Smooth muscle cell (in vitro differentiated cells): Measurements from ENCODE around the gene QRFPR. TPM values are rescaled to one million over a fixed set of nuclear protein-coding genes. Genes with fewer than 3 reads are reported as not detected.

Experiments
- DNase-seq: peaks from one replicate; lab custom pipeline; 2025; ENCODE audit not compliant: unreplicated experiment; lab: John Stamatoyannopoulos, UW
- H2AFZ ChIP-seq: fragments of 200-600 bp; sonication (generic); 2 replicates; pipeline ENCODE4 v1.6.0; 2016; ENCODE audit warnings: antibody characterized with exemption, low read depth, mild to moderate bottlenecking
- H3F3A ChIP-seq: fragments of 200-600 bp; sonication (generic); 2 replicates; pipeline ENCODE4 v1.6.0; 2017; ENCODE audit warnings: antibody characterized with exemption, low read depth
- H3K27ac ChIP-seq: fragments of 200-600 bp; sonication (generic); 2 replicates; pipeline ENCODE4 v1.5.1; 2016; ENCODE audit warnings: low read depth, mild to moderate bottlenecking
- H3K27me3 ChIP-seq: fragments of 200-600 bp; sonication (generic); 2 replicates; pipeline ENCODE4 v1.6.1; 2016; ENCODE audit warnings: low read depth, mild to moderate bottlenecking
- H3K36me3 ChIP-seq: fragments of 200-600 bp; sonication (generic); 2 replicates; pipeline ENCODE4 v1.5.1; 2016; ENCODE audit warnings: low read depth
- H3K4me1 ChIP-seq: fragments of 200-600 bp; sonication (generic); 2 replicates; pipeline ENCODE4 v1.5.1; 2016; ENCODE audit warnings: low read depth
- H3K4me2 ChIP-seq: fragments of 200-600 bp; sonication (generic); 2 replicates; pipeline ENCODE4 v1.6.0; 2016; ENCODE audit warnings: mild to moderate bottlenecking
- H3K4me3 ChIP-seq: fragments of 200-600 bp; sonication (generic); 2 replicates; pipeline ENCODE4 v1.5.1; 2016; ENCODE audit warnings: mild to moderate bottlenecking
- H3K79me2 ChIP-seq: fragments of 200-600 bp; sonication (generic); 2 replicates; pipeline ENCODE4 v1.6.0; 2016; ENCODE audit warnings: low read depth, mild to moderate bottlenecking
- H3K9ac ChIP-seq: fragments of 200-600 bp; sonication (generic); 2 replicates; pipeline ENCODE4 v1.6.0; 2016; ENCODE audit warnings: low read depth
- H3K9me3 ChIP-seq: fragments of 200-600 bp; sonication (generic); replicated peaks from 2 replicates; pipeline ENCODE4 v1.5.1; 2016; ENCODE audit warnings: low read depth
- H4K20me1 ChIP-seq: fragments of 200-600 bp; sonication (generic); 2 replicates; pipeline ENCODE4 v1.6.0; 2016; ENCODE audit warnings: low read depth
- WGBS: methylation state at CpG from one replicate; pipeline ENCODE4 v1.1.7; 2016; ENCODE audit warnings: low lambda C conversion rate; 5-methylcytosine and 5-hydroxymethylcytosine counted together
- polyA plus RNA-seq: library from polyadenylated mRNA; unstranded; fragments of >200 nt; fragmentation: Nextera tagmentation; extraction: Ambion mirVana; gene quantifications from 2 replicates; pipeline ENCODE4 v1.2.1, GENCODE V29; 2016
- small RNA-seq: library from RNA; depleted of rRNA; stranded (forward); fragments of <200 nt; gene quantifications from one replicate; pipeline ENCODE3, GENCODE V24; 2014
- total RNA-seq: library from RNA; depleted of rRNA; stranded (reverse); fragments of >200 nt; gene quantifications from 2 replicates; pipeline ENCODE4 v1.2.3, GENCODE V29; 2014
- TF ChIP-seq, protein P1 (sequence below): fragments of 200-600 bp; sonication (generic); IDR thresholded peaks from 2 replicates; pipeline ENCODE4 v1.5.1; 2017; ENCODE audit warnings: borderline replicate concordance, mild to moderate bottlenecking, antibody characterized with exemption; ENCODE audit not compliant: insufficient read depth, poor library complexity, severe bottlenecking

QRFPR gene
- total and polyA plus RNA-seq, 2 experiments from 2014 or later = not detected

- no peak overlapping the region for H3K9ac ChIP-seq
- H4K20me1 ChIP-seq = no peaks in the 10 kb centered on the region
- H3K27ac ChIP-seq = no peak overlapping the region
- H3F3A ChIP-seq = no peaks in the 10 kb centered on the region
- no peaks in the 10 kb centered on the region for H3K27me3 ChIP-seq
- TF ChIP-seq, protein P1, sequence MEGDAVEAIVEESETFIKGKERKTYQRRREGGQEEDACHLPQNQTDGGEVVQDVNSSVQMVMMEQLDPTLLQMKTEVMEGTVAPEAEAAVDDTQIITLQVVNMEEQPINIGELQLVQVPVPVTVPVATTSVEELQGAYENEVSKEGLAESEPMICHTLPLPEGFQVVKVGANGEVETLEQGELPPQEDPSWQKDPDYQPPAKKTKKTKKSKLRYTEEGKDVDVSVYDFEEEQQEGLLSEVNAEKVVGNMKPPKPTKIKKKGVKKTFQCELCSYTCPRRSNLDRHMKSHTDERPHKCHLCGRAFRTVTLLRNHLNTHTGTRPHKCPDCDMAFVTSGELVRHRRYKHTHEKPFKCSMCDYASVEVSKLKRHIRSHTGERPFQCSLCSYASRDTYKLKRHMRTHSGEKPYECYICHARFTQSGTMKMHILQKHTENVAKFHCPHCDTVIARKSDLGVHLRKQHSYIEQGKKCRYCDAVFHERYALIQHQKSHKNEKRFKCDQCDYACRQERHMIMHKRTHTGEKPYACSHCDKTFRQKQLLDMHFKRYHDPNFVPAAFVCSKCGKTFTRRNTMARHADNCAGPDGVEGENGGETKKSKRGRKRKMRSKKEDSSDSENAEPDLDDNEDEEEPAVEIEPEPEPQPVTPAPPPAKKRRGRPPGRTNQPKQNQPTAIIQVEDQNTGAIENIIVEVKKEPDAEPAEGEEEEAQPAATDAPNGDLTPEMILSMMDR = no peak
- H3K4me1 ChIP-seq = no peaks in the 10 kb centered on the region
- H3K9me3 ChIP-seq = no peaks in the 10 kb centered on the region
- no peaks in the 10 kb centered on the region for H3K79me2 ChIP-seq
- peak overlapping the region; percentile 20 for H3K4me2 ChIP-seq
- no peak overlapping the region for H3K4me3 ChIP-seq
- WGBS = 43% methylated on average over 4 of the region's 4 CpGs
- DNase-seq = no peak
- no peaks in the 10 kb centered on the region for H3K36me3 ChIP-seq
- no peak overlapping the region for H2AFZ ChIP-seq
Observed at GRCh38 chr4:121278811-121279368, 101.9 kb downstream of the QRFPR start.

Small RNAs within 50 kb of the gene (small RNA-seq; reads per million reads assigned to genes)
- gene RF00019 = not detected

Other genes starting within 250 kb of the QRFPR start
- gene TNIP3, start 216.7 kb downstream of the QRFPR start, total RNA-seq = 3.2 TPM in 1 of 2 replicates, not detected in the other
- 0.33 and 0.34 TPM in 2 replicates for gene TNIP3, start 216.7 kb downstream of the QRFPR start, polyA plus RNA-seq